Lung (tissue), 12 donors: ENCODE results near the gene PPP6R3. TPM values are rescaled to one million over a fixed set of nuclear protein-coding genes. Genes with fewer than 3 reads are reported as not detected.

ENCODE experiments used
- ATAC-seq: fragments of 200-7000 bp; cut with Tn5 transposase; one replicate; pipeline ENCODE4 v1.9.1; 2020; ENCODE audit warnings: moderate number of reproducible peaks; ENCODE audit not compliant: insufficient read depth, low FRiP score
- DNase-seq, 3 donors: peaks; one replicate each; pipeline ENCODE4 v3.0.0-alpha.2; 2013 to 2017
- H3K27ac ChIP-seq, 2 donors: one replicate each; pipeline ENCODE4 v1.5.1; 2013; ENCODE audit warnings: mild to moderate bottlenecking in 2 of 2, moderate library complexity in 2 of 2, control low read depth in 1 of 2, inconsistent platforms in 1 of 2, low read depth in 1 of 2, low read length in 1 of 2
- H3K27me3 ChIP-seq, 3 donors: one replicate each; pipeline ENCODE4 v1.5.1; 2013; ENCODE audit warnings: low read length in 2 of 3; ENCODE audit not compliant: control insufficient read depth in 3 of 3, insufficient read depth in 3 of 3
- H3K36me3 ChIP-seq, 4 donors: one replicate each; pipeline ENCODE4 v1.5.1; 2013; ENCODE audit warnings: low read length in 4 of 4, mild to moderate bottlenecking in 1 of 4, moderate library complexity in 1 of 4; ENCODE audit not compliant: control insufficient read depth in 4 of 4, insufficient read depth in 4 of 4
- H3K4me1 ChIP-seq, 5 donors: one replicate each; pipeline ENCODE4 v1.5.1; 2013; ENCODE audit warnings: low read length in 5 of 5, mild to moderate bottlenecking in 2 of 5, moderate library complexity in 1 of 5; ENCODE audit not compliant: control insufficient read depth in 5 of 5, insufficient read depth in 5 of 5
- H3K4me3 ChIP-seq: one replicate; pipeline ENCODE4 v1.5.1; 2013; ENCODE audit warnings: mild to moderate bottlenecking, control low read depth, moderate library complexity
- H3K9ac ChIP-seq, 2 donors: one replicate each; pipeline ENCODE4 v1.5.1; 2013; ENCODE audit warnings: low read length in 2 of 2, control low read depth in 1 of 2; ENCODE audit not compliant: insufficient read depth in 1 of 2
- H3K9me3 ChIP-seq, 4 donors: one replicate each; pipeline ENCODE4 v1.5.1; 2013; ENCODE audit warnings: low read length in 3 of 4, mild to moderate bottlenecking in 1 of 4, moderate library complexity in 1 of 4; ENCODE audit not compliant: control insufficient read depth in 4 of 4, insufficient read depth in 3 of 4
- CTCF ChIP-seq: IDR thresholded peaks from 2 replicates; pipeline ENCODE4 v1.5.1; 2012; ENCODE audit warnings: mild to moderate bottlenecking; ENCODE audit errors: control extremely low read depth, extremely low read depth
- WGBS, 2 donors: extraction: QIAGEN DNeasy Blood & Tissue Kit; methylation state at CpG; one replicate each; pipeline ENCODE4 v1.1.7; 2013; 5-methylcytosine and 5-hydroxymethylcytosine counted together
- polyA plus RNA-seq, 2 donors: library from polyadenylated mRNA; stranded (reverse); fragments of 200-250 nt; gene quantifications; one replicate each; pipeline ENCODE4 v1.2.1, GENCODE V29; 2013
- total RNA-seq, 2 donors: library from RNA; depleted of rRNA in 1 of 2; stranded (reverse); fragments of >200 nt in 1 of 2; gene quantifications; one replicate each; pipeline ENCODE4 v1.2.1, GENCODE V29; 2014 to 2021
- donor health status: control.
- donor health status: control.
- donor health status: Bipolar disorder and iron deficiency.
- donor health status: healthy.
- donor health status: DM: yes; HTN: yes; CAD: no.

PPP6R3 gene
- total and polyA plus RNA-seq, 4 donors = 28.5 to 217 (median 60.7) TPM

DNA sequence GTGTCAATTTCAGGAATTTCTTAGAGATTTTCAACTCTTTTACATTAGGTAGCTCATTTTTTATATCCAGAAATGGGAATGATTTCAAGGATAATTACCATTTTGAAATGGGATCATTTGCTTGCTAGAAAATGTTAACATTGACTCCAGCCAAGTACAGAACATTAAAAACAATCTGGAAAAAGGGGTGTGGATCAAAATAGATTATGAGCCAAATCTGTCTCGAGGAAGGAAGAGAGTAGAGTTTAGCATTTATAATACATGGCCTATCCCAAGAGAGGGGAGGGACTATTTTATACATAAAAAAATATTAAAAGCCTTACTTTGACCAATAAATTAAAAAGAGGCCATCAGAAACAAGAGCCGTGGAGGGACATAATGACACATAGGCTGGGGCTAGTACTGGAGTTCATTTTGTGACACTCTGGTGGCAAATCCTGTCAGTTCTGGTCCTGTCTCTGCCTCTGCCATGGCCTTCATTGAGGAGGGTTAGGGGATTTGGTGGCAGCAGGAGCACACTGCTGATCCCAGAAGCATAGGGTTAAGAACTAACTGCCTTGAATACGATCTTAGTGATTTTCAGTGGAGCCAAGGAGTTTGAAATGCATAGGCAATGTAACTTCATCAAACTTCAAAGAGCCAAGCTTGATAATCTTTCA, 20.4 kb downstream of the PPP6R3 start:
- peaks cover 6 to 20% (median 15%) of the 10 kb centered on the region in 5 donors for H3K4me1 ChIP-seq
- peak overlapping the region in 1 of 2 donors; percentile 48 for H3K27ac ChIP-seq

DNA sequence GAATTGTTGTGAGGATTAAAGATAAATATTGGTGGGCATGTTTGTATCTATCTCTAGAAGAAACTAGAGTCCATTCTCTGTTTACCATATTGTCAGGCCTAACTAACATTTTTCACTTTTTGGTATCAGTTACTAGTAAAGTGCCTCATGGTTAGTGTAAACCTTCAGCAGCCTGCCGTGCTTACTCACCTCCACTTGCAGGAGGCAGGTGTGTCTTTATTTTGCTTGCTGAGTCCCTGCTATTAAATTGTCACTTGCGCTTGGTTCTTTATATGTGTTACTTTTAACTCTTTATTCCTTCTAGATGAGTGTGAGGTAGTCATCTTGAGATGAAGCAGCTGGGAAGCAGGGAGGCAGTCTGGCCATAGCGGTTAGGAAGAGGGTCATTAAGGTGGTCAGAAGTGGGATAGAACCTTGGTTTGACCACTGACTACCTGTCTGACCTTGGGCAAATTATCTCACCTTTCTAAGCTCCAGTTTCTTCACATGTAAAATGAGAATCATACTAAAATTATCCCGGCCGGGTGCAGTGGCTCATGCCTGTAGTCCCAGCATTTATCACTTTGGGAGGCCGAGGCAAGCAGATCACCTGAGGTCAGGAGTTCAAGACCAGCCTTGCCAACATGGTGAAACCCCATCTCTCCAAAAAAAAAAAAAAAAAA, 21.2 kb downstream of the PPP6R3 start:
- 85 to 93% methylated on average over 6 of the region's 6 CpGs for WGBS, 2 donors
- Histone ChIP-seq H3K27ac (no peak overlapping the region), H3K9ac (peak overlapping the region in 1 of 2 donors; percentile 50), H3K4me3 (no peak overlapping the region), H3K9me3 (no peaks in the 10 kb centered on the region), H3K36me3 (peaks cover 0 to 4% (median 2%) of the 10 kb centered on the region in 4 donors), H3K4me1 (peaks cover 6 to 20% (median 15%) of the 10 kb centered on the region in 5 donors), H3K27me3 (no peaks in the 10 kb centered on the region)
- no peak for TF ChIP-seq CTCF
- ATAC-seq (no peak), DNase-seq (no peak)

More for the DNA sequence above, 20.4 kb downstream of the PPP6R3 start:
- H3K36me3 ChIP-seq = peaks cover 0 to 4% (median 2%) of the 10 kb centered on the region in 4 donors
- 42 to 64% methylated on average over 3 of the region's 3 CpGs for WGBS, 2 donors
- ATAC-seq (no peak), DNase-seq (peak in 2 of 3 donors; percentile 52 to 70)
- H3K27me3 ChIP-seq = no peaks in the 10 kb centered on the region
- H3K4me3 ChIP-seq = no peak overlapping the region
- H3K9me3 ChIP-seq = no peaks in the 10 kb centered on the region
- H3K9ac ChIP-seq = peak overlapping the region in 1 of 2 donors; percentile 50
- TF ChIP-seq CTCF = no peak

DNA sequence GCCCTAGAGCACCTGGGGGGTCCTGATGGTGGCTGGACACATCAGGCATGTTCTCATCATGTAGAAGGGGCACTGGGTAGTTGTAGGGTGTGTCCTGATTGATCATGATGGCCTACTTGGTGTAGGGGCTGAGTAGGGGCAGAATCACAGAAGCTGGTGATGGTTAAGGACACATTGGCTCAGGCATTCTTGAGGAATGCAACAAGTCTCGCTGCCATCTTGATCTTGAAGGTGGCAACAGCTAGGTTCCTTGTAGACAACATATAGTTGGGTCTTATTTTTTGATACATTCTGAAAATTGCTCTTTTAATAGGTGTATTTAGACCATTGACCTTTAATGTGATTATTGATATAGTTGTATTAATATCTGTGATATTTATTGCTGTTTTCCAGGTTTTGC, 28.1 kb downstream of the PPP6R3 start:
- Histone ChIP-seq H3K4me1 (peaks cover 0 to 7% (median 0%) of the 10 kb centered on the region in 5 donors), H3K4me3 (no peak overlapping the region), H3K27ac (no peak overlapping the region), H3K36me3 (no peaks in the 10 kb centered on the region), H3K27me3 (no peaks in the 10 kb centered on the region), H3K9me3 (no peaks in the 10 kb centered on the region), H3K9ac (no peak overlapping the region)
- DNase-seq = no peak
- WGBS, 2 donors = 97 to 98% methylated on average over 1 of the region's 1 CpG
- TF ChIP-seq CTCF = no peak
- ATAC-seq = no peak
